Endothelial cell of umbilical vein (primary cell): Measurements from ENCODE around the gene NPLOC4. TPM values are rescaled to one million over a fixed set of nuclear protein-coding genes. Genes with fewer than 3 reads are reported as not detected.

Source experiments
- BruUV-seq: library from RNA; stranded (reverse); fragments of 400-500 nt; replicated peaks from 2 replicates; lab custom pipeline; 2021; lab: Mats Ljungman, UMichigan
- CTCF ChIA-PET: fragments of 300-600, 350-600 bp; sonication (Branson Sonifier 250); formaldehyde crosslinking; loops from one replicate; lab custom pipeline; 2021; ENCODE audit warnings: antibody characterized with exemption, inconsistent platforms; lab: Charles Lee
- POLR2A ChIA-PET: fragments of 300-600, 350-600 bp; sonication (Branson Sonifier 250); formaldehyde crosslinking; loops from one replicate; lab custom pipeline; 2021; ENCODE audit warnings: antibody characterized with exemption, inconsistent platforms; lab: Charles Lee
- DNase-seq: peaks from one replicate; pipeline ENCODE4 v3.0.0-alpha.2; 2011; ENCODE audit warnings: low read depth, low spot score
- FAIRE-seq: peaks from 2 replicates; lab custom pipeline; 2011; peaks lifted over from hg19 to GRCh38; lab: Jason Lieb, UNC
- H2AFZ ChIP-seq: 2 replicates; pipeline ENCODE4 v1.6.0; 2012; ENCODE audit warnings: low read depth, low read length, control low read depth, inconsistent platforms
- H3K27ac ChIP-seq: 2 replicates; pipeline ENCODE4 v1.5.1; 2011; ENCODE audit warnings: low read depth, mild to moderate bottlenecking, control low read depth, low read length, moderate library complexity; ENCODE audit not compliant: insufficient read depth
- H3K27me3 ChIP-seq, 2 experiments: 2 replicates each; pipeline versions ENCODE4 v1.6.0 to v1.6.1; 2011; ENCODE audit warnings: low read length in 2 of 2, mixed read lengths in 1 of 2; ENCODE audit not compliant: control insufficient read depth in 2 of 2, insufficient read depth in 2 of 2
- H3K36me3 ChIP-seq, 2 experiments: 2 replicates in 1 of 2; 3 replicates in 1 of 2; pipeline ENCODE4 v1.5.1; 2011; ENCODE audit warnings: low read length in 2 of 2, mild to moderate bottlenecking in 1 of 2, moderate library complexity in 1 of 2; ENCODE audit not compliant: control insufficient read depth in 2 of 2, insufficient read depth in 2 of 2; ENCODE audit errors: extremely low read depth in 1 of 2
- H3K4me1 ChIP-seq: 3 replicates; pipeline ENCODE4 v1.5.1; 2011; ENCODE audit warnings: mild to moderate bottlenecking, low read length; ENCODE audit not compliant: control insufficient read depth, insufficient read depth; ENCODE audit errors: extremely low read depth
- H3K4me2 ChIP-seq: 2 replicates; pipeline ENCODE4 v1.6.1; 2011; ENCODE audit warnings: low read length, control low read depth, mixed read lengths; ENCODE audit not compliant: insufficient read depth
- H3K4me3 ChIP-seq, 3 experiments: fragments of 200-600 bp in 1 of 3; sonication (generic), shearing (Covaris generic) in 1 of 3; replicated peaks in 1 of 3; 2 replicates each; pipeline ENCODE4 v1.5.1; 2011 to 2016; ENCODE audit warnings: control low read depth in 3 of 3, low read length in 3 of 3, mild to moderate bottlenecking in 2 of 3, inconsistent platforms in 1 of 3, low read depth in 1 of 3, moderate library complexity in 1 of 3; ENCODE audit not compliant: insufficient read depth in 1 of 3
- H3K79me2 ChIP-seq: 2 replicates; pipeline ENCODE4 v1.6.0; 2012; ENCODE audit warnings: low read length, inconsistent platforms; ENCODE audit not compliant: control insufficient read depth, insufficient read depth
- H3K9ac ChIP-seq: replicated peaks from 2 replicates; pipeline ENCODE3; 2011; ENCODE audit warnings: low read length, control low read depth; ENCODE audit not compliant: insufficient read depth; ENCODE audit errors: extremely low read depth
- H3K9me1 ChIP-seq: replicated peaks from 3 replicates; pipeline ENCODE4 v1.6.0; 2011; ENCODE audit warnings: mild to moderate bottlenecking, low read length; ENCODE audit not compliant: control insufficient read depth, insufficient read depth; ENCODE audit errors: extremely low read depth
- H3K9me3 ChIP-seq: replicated peaks from 2 replicates; pipeline ENCODE4 v1.5.1; 2012; ENCODE audit warnings: low read length, inconsistent platforms; ENCODE audit not compliant: control insufficient read depth, insufficient read depth
- H4K20me1 ChIP-seq: replicated peaks from 2 replicates; pipeline ENCODE3; 2011; ENCODE audit warnings: mild to moderate bottlenecking, low read length; ENCODE audit not compliant: control insufficient read depth, insufficient read depth; ENCODE audit errors: extremely low read depth
- CTCF ChIP-seq, 2 donors: IDR thresholded peaks; 1 replicate in 1 of 2; 2 replicates in 1 of 2; pipeline ENCODE4 v1.5.1; 2011; ENCODE audit warnings: low read length in 2 of 2, mild to moderate bottlenecking in 2 of 2, moderate library complexity in 2 of 2, control low read depth in 1 of 2, inconsistent platforms in 1 of 2, low read depth in 1 of 2; ENCODE audit not compliant: insufficient read depth in 1 of 2; ENCODE audit errors: extremely low read depth in 1 of 2
- EZH2 ChIP-seq: IDR thresholded peaks from 2 replicates; pipeline ENCODE4 v1.6.1; 2012; ENCODE audit warnings: borderline replicate concordance, low read depth, mild to moderate bottlenecking, moderate library complexity, low read length, inconsistent platforms; ENCODE audit not compliant: severe bottlenecking
- FOS ChIP-seq: IDR thresholded peaks from 2 replicates; pipeline ENCODE4 v1.6.1; 2011; ENCODE audit warnings: mild to moderate bottlenecking, low read length, moderate library complexity, borderline replicate concordance; ENCODE audit not compliant: insufficient read depth
- GATA2 ChIP-seq: IDR thresholded peaks from 2 replicates; pipeline ENCODE4 v1.7.0; 2011; ENCODE audit warnings: low read depth, mild to moderate bottlenecking, moderate library complexity, mixed read lengths, low read length; ENCODE audit not compliant: insufficient read length, insufficient read depth
- JUN ChIP-seq: IDR thresholded peaks from 2 replicates; pipeline ENCODE4 v1.6.1; 2011; ENCODE audit warnings: borderline replicate concordance, low read depth; ENCODE audit not compliant: insufficient read length, insufficient read depth
- MAX ChIP-seq: IDR thresholded peaks from 2 replicates; pipeline ENCODE4 v1.6.1; 2011; ENCODE audit not compliant: insufficient read depth, insufficient read length
- MYC ChIP-seq: IDR thresholded peaks from one replicate; pipeline ENCODE4 v1.6.1; 2011; ENCODE audit warnings: mild to moderate bottlenecking, low read depth, low read length
- POLR2A ChIP-seq: IDR thresholded peaks from 2 replicates; pipeline ENCODE4 v1.6.1; 2012; ENCODE audit warnings: low read depth, mild to moderate bottlenecking, control low read depth, low read length
- POLR2AphosphoS5 ChIP-seq: IDR thresholded peaks from 2 replicates; pipeline ENCODE4 v1.6.1; 2012; ENCODE audit warnings: low read depth, mild to moderate bottlenecking, control low read depth, low read length, moderate library complexity; ENCODE audit not compliant: insufficient read depth
- dilution Hi-C: fragments of 300-500 bp; cut with MboI; formaldehyde crosslinking; loops from one replicate; pipeline ENCODE4 v1.15.0; 2019; ENCODE audit warnings: low sequenced_read_pairs; ENCODE audit not compliant: extremely low pct_ligation_motif_present
- intact Hi-C: fragments of 100-400 bp; cut with micrococcal nuclease; formaldehyde crosslinking; loops from one replicate; pipeline ENCODE4 v1.10.0; 2022
- polyA plus RNA-seq, 4 experiments: library from polyadenylated mRNA; depleted of rRNA in 3 of 4; stranded (reverse) in 3 of 4; unstranded in 1 of 4; fragments of >200 nt; gene quantifications; 2 replicates each; pipeline versions ENCODE4 v1.2.1 to v1.2.3, GENCODE V29; 2011 to 2012; ENCODE audit warnings: missing spikeins in 1 of 4
- total RNA-seq: library from RNA; stranded (reverse); gene quantifications from 2 replicates; pipeline ENCODE4 v1.2.3, GENCODE V29; 2021

Gene NPLOC4
- total and polyA plus RNA-seq, 2 donors (not counting 3 experiments of a cell fraction or from before 2014, with no cell fraction given): 150 to 175 TPM

- H3K36me3 ChIP-seq: peaks cover 4 to 31% of the 10 kb centered on the region in 2 experiments
- no TSS peak for BruUV-seq
- ChIA-PET CTCF (interaction anchor here (1.5 kb wide), 1 partner anchor 15 kb away, joined by 4 read pairs; no protein-coding TSS in a partner anchor), POLR2A (no interaction called here)
- no peak overlapping the region for H3K4me2 ChIP-seq
- H3K9me1 ChIP-seq: no peaks in the 10 kb centered on the region
- H3K27me3 ChIP-seq: no peaks in the 10 kb centered on the region
- H3K27ac ChIP-seq: no peak overlapping the region
- peaks cover 21% of the 10 kb centered on the region for H3K79me2 ChIP-seq
- H3K4me3 ChIP-seq: no peak overlapping the region
- H3K9me3 ChIP-seq: no peaks in the 10 kb centered on the region
- no peak overlapping the region for H2AFZ ChIP-seq
- peaks cover 18% of the 10 kb centered on the region for H3K4me1 ChIP-seq
- TF ChIP-seq JUN (no peak), MYC (no peak), POLR2AphosphoS5 (no peak), POLR2A (no peak), MAX (no peak), EZH2 (no peak), GATA2 (no peak), FOS (no peak), CTCF (IDR thresholded peaks at IDR 0.05; ENCODE audit: extremely low read depth in 1 of 2, insufficient read depth in 1 of 2, low read depth in 1 of 2, low read length in 2 of 2) (no peak)
- intact Hi-C loops: loop anchor here (2.0 kb wide), 1 partner anchor 31 kb away; the partner anchor contains the start of genes NPLOC4 and TSPAN10
- no peak overlapping the region for H3K9ac ChIP-seq
- FAIRE-seq (no peak), DNase-seq (no peak)
- no peaks in the 10 kb centered on the region for H4K20me1 ChIP-seq
- dilution Hi-C loops: no loop called here
These were observed 30.8 kb upstream of the NPLOC4 start for GRCh38 chr17:81667754-81668153.
